ENCODE measurements around the gene MALAT1.

Gene MALAT1

GRCh38 chr11:65532388-65533064 lies 33.7 kb downstream of the MALAT1 start:
- ChIA-PET POLR2A (no interaction called here), CTCF (interaction anchor here (1.2 to 5.6 kb wide), 2 partner anchors 9 to 16 kb away, joined by 3 to 65 read pairs; no protein-coding TSS in a partner anchor)
- no peak overlapping the region for H3K4me3 ChIP-seq (ENCODE audit: low read depth, low read length)
- no peak for DNase-seq (ENCODE audit: low read depth, low spot score)
- no peak for TF ChIP-seq CTCF (IDR thresholded peaks at IDR 0.05; ENCODE audit: insufficient read depth, low read length, missing control alignments)

DNA sequence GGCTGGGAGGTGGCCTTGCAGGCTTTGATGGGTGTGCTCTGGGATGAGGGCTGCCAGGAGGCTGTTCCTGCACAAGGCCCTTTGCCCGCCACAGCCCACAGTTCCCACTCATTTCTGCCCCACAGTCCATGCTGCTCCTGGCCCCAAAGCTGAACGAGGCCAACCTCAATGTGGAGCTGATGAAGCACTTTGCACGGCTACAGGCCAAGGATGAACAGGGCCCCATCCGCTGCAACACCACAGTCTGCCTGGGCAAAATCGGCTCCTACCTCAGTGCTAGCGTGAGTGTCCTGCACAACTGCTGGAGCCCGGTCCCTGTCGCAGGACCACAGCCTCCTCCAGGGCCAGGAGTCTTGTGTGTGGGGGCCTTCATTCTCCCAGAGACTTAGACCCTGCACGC lies 36.3 kb downstream of the MALAT1 start:
- H3K4me3 ChIP-seq (ENCODE audit: low read depth, low read length) = no peak overlapping the region
- DNase-seq (ENCODE audit: low read depth, low spot score) = no peak
- POLR2A ChIA-PET = interaction anchor here (1.9 kb wide), 1 partner anchor 10 kb away, joined by 6 read pairs; the partner anchor contains the start of gene SCYL1
- CTCF ChIA-PET = no interaction called here
- TF ChIP-seq CTCF (IDR thresholded peaks at IDR 0.05; ENCODE audit: insufficient read depth, low read length, missing control alignments) = no peak

DNA sequence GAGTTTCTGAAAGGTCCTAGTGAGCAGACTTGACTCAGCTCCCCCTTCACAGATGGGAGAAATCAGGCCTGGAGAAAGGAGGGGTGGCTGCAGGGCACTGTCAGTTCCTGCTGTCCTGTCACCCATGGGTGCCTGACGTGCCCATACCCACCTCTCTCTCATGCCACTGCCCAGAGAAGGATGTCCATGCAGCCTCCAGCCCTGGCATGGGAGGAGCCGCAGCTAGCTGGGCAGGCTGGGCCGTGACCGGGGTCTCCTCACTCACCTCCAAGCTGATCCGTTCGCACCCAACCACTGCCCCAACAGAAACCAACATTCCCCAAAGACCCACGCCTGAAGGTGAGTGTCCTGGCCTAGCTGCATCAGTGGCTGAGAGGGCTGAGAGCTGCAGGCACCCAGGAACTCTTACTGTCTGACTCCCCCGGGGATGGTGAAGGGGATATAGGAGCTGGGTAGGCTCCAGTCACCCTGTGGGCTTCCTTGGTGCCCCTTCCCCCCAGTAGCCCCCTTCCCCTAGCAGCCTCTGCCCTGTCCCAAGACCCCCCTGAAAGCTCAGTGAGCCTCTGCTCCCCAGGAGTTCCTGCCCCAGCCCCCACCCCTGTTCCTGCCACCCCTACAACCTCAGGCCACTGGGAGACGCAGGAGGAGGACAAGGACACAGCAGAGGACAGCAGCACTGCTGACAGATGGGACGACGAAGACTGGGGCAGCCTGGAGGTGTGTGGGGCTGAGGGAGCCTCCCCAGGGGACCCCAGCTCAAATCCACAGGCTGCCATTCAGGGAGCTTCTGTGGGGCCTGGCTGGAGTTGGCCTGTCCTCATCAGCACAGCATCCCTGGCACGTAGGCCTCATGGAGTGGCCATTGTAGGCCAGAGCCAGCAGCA lies 37.8 kb downstream of the MALAT1 start:
- ChIA-PET POLR2A (interaction anchor here (0.6 to 1.9 kb wide), 5 partner anchors 12 to 97 kb away, joined by 3 to 6 read pairs (median 4); partner anchors contain the start of genes SCYL1 and ZNRD2), CTCF (interaction anchor here (0.9 to 10.0 kb wide), 4 partner anchors 11 to 55 kb away, joined by 3 to 182 read pairs (median 4); partner anchors contain the start of genes FAM89B and KCNK7)

GRCh38 chr11:65537296-65537597 lies 38.4 kb downstream of the MALAT1 start:
- DNase-seq (ENCODE audit: low read depth, low spot score) = no peak
- CTCF ChIA-PET = interaction anchor here (0.9 to 10.0 kb wide), 3 partner anchors 18 to 54 kb away, joined by 3 to 182 read pairs (median 5); partner anchors contain the start of genes FAM89B and KCNK7
- TF ChIP-seq CTCF (IDR thresholded peaks at IDR 0.05; ENCODE audit: insufficient read depth, low read length, missing control alignments) = no peak
- POLR2A ChIA-PET = interaction anchor here (0.6 to 1.8 kb wide), 3 partner anchors 22 to 97 kb away, joined by 4 to 5 read pairs (median 4); partner anchors contain the start of gene ZNRD2
- H3K4me3 ChIP-seq (ENCODE audit: low read depth, low read length) = no peak overlapping the region

More for the DNA sequence above, 37.8 kb downstream of the MALAT1 start:
- no peak for DNase-seq (ENCODE audit: low read depth, low spot score)
- no peak for TF ChIP-seq CTCF (IDR thresholded peaks at IDR 0.05; ENCODE audit: insufficient read depth, low read length, missing control alignments)
- H3K4me3 ChIP-seq (ENCODE audit: low read depth, low read length) = no peak overlapping the region

DNA sequence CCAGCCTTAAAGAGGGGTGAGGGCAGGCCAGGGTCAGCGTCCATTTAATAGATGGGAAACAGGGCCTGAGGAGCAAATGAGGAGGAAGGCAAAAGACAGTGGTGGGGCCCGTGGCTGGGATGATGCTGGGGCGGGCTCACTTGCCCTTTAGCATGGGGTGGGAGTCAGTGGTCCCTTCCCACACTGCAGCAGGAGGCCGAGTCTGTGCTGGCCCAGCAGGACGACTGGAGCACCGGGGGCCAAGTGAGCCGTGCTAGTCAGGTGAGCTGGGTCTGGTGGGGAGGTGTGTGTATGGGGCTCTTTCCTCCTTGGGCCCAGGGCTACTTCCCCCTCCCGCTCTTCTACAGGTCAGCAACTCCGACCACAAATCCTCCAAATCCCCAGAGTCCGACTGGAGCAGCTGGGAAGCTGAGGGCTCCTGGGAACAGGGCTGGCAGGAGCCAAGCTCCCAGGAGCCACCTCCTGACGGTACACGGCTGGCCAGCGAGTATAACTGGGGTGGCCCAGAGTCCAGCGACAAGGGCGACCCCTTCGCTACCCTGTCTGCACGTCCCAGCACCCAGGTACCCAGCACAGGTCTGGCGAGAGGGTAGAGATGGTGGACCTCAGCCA lies 38.9 kb downstream of the MALAT1 start:
- no peak for TF ChIP-seq CTCF (IDR thresholded peaks at IDR 0.05; ENCODE audit: insufficient read depth, low read length, missing control alignments)
- H3K4me3 ChIP-seq (ENCODE audit: low read depth, low read length) = no peak overlapping the region
- POLR2A ChIA-PET = interaction anchor here (0.9 to 2.2 kb wide), 4 partner anchors 8 to 100 kb away, joined by 4 to 5 read pairs (median 5); partner anchors contain the start of genes SIPA1 and ZNRD2
- CTCF ChIA-PET = interaction anchor here (1.4 to 10.0 kb wide), 3 partner anchors 28 to 54 kb away, joined by 5 to 207 read pairs (median 182); partner anchors contain the start of genes FAM89B, KCNK7, LTBP3 and ZNRD2
- no peak for DNase-seq (ENCODE audit: low read depth, low spot score)
